Measurements from ENCODE around the gene ABHD4. TPM values are rescaled to one million over a fixed set of nuclear protein-coding genes. Genes with fewer than 3 reads are reported as not detected.
"Not testable (repeated sequence)": the region's sequence is repeated elsewhere in the genome, so short reads cannot be mapped to it uniquely, and the experiment has no call there.

Gene ABHD4, protein sequence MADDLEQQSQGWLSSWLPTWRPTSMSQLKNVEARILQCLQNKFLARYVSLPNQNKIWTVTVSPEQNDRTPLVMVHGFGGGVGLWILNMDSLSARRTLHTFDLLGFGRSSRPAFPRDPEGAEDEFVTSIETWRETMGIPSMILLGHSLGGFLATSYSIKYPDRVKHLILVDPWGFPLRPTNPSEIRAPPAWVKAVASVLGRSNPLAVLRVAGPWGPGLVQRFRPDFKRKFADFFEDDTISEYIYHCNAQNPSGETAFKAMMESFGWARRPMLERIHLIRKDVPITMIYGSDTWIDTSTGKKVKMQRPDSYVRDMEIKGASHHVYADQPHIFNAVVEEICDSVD
- 5.4 and 9.6 TPM in 2 replicates for total RNA-seq

GRCh38 chr14:22598099-22598895 is at the start of gene ABHD4:
ABHD4 (plus strand) TSS chr14:22598300; CDS start chr14:22598307, 7 bp downstream.
- peak; percentile 26 to 73 for DNase-seq (ENCODE audit: low read depth in 2 of 2)

GRCh38 chr14:22549324-22549962 is 48.7 kb upstream of the ABHD4 start:
- no peak for DNase-seq (ENCODE audit: low read depth in 2 of 2)

DNA sequence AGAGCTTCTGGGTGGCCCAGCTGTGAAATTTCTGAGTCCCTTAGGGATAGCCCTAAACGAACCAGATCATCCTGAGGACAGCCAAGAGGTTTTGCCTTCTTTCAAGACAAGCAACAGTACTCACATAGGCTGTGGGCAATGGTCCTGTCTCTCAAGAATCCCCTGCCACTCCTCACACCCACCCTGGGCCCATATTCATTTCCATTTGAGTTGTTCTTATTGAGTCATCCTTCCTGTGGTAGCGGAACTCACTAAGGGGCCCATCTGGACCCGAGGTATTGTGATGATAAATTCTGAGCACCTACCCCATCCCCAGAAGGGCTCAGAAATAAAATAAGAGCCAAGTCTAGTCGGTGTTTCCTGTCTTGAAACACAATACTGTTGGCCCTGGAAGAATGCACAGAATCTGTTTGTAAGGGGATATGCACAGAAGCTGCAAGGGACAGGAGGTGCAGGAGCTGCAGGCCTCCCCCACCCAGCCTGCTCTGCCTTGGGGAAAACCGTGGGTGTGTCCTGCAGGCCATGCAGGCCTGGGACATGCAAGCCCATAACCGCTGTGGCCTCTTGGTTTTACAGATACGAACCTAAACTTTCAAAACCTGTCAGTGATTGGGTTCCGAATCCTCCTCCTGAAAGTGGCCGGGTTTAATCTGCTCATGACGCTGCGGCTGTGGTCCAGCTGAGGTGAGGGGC is 48.0 kb upstream of the ABHD4 start:
- DNase-seq (ENCODE audit: low read depth in 2 of 2), result peak in 1 of 2 donors; percentile 58

GRCh38 chr14:22551605-22551997 is 46.5 kb upstream of the ABHD4 start:
- no peak for DNase-seq (ENCODE audit: low read depth in 2 of 2)

DNA sequence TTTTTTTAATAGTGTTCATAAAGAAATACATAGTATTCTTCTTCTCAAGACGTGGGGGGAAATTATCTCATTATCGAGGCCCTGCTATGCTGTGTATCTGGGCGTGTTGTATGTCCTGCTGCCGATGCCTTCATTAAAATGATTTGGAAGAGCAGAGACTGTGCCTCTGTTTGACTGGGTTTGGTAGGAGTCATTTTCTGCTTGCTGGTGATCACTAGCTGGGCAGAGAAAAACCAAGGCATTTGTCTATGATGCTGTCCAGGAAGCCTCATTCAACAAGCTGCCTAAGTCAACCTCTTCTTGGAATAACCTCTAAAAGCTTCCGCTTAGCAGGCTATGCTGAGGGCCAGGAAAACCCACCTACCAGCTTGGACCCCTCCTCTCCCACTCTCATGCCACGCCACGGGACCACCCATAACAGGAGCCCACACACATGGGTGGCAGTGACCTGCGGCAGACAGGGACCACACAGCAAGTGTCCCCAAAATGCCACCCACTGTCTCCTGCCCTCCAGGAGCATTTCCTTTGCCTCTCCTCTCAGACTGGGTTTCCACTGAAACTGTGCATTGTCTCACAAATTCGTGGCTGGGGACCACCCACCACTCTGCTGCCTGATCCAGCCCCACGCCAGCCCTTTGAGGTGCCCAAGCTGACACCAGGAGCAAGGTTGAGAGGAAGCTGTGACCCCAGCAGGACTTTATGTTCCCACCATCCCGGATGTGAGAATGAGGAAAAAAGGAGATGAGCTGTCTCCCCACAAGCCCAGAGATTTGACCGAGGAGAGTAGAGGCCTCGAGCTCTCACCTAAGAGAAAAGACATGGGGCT is 45.9 kb upstream of the ABHD4 start:
- DNase-seq (ENCODE audit: low read depth in 2 of 2), result no peak

GRCh38 chr14:22552827-22553076 is 45.3 kb upstream of the ABHD4 start:
- DNase-seq (ENCODE audit: low read depth in 2 of 2), result no peak

- no peak for DNase-seq (ENCODE audit: low read depth in 2 of 2)
These were observed 44.7 kb upstream of the ABHD4 start for GRCh38 chr14:22553445-22553844.

- DNase-seq (ENCODE audit: low read depth in 2 of 2), result not testable (repeated sequence)
These were observed 44.1 kb upstream of the ABHD4 start for GRCh38 chr14:22553861-22554497.

GRCh38 chr14:22554498-22555383 is 43.4 kb upstream of the ABHD4 start:
- no peak for DNase-seq (ENCODE audit: low read depth in 2 of 2)

DNA sequence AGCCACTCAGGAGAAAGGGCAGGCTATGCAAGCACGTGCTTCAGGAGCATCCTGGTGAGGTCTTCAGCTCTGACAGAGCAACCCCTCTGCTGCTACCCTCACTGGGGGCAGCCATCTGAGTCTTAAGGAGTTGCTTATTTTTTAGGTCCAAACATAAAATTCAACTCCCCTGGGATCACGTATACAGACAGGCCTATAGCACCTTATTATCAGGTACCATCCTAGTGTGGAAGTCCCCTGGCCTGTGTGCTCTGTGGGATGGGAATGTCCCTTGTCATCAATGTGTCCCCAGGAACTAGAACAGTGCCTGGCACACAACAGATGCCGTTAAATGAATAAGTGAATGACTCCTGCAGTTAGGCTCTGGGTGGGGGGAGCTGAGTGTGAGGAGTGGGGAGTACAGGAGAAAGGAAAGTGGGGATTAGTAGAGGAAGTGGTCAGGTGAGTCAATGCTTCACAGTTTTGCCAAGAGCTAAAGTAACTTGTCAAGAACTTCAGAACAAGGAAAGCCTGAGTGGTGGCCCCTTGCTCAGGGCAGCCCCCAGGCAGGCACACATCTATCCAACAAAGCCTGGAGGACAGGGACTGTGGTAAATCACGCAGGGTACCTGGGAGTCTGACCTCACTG is 42.6 kb upstream of the ABHD4 start:
- no peak for DNase-seq (ENCODE audit: low read depth in 2 of 2)

DNA sequence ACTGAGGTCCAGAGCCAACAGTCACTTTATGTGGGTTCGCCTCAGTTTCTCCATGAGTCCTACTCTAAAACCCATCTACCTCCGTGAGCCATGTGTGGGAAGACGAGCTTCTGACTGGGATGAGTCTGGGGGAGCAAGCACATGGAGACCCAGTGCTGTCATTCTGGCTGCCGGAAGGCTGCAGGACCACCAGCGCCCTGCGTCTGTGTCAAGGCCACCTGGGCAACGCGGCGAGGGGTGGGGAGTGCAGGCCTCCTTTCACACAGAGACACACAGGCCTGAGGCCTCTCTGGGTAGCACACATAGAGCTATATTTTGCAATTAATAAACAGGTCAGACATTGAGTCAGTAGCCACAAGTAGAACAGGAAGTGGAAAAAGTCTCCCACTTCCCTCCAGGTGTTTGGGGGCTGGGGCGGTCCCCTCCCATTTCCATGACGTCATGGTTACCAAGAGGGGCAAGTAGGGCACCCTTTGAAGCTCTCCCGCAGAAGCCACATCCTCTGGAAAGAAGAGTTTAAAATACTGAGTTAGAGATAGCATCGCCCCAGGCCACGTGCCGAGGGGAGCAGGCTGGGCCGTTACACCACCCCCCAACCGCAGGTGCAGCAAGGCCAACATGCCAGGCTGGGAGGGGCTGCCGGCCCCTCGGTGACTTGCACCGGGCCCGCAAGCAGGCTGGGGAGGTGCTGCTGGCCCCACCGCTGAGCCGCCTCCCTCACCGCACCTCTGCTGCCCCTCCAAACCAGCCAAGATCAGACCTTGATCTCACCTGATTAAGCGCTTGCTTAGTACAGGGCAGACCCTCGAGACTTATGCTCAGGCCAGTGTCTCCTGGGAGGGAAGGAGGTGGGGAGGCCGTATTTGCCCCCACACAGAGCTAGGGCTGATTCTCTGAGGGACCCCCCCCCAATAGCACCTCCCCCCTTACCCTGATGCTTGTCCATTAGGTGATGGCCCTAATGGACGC is 41.8 kb upstream of the ABHD4 start:
- DNase-seq (ENCODE audit: low read depth in 2 of 2), result peak; percentile 69

GRCh38 chr14:22556990-22557623 is 41.0 kb upstream of the ABHD4 start:
- peak; percentile 57 to 79 for DNase-seq (ENCODE audit: low read depth in 2 of 2)

- no peak for DNase-seq (ENCODE audit: low read depth in 2 of 2)
These were observed 40.3 kb upstream of the ABHD4 start for GRCh38 chr14:22557846-22558220.

GRCh38 chr14:22558221-22558913 is 39.7 kb upstream of the ABHD4 start:
- peak; percentile 56 to 58 for DNase-seq (ENCODE audit: low read depth in 2 of 2)

DNA sequence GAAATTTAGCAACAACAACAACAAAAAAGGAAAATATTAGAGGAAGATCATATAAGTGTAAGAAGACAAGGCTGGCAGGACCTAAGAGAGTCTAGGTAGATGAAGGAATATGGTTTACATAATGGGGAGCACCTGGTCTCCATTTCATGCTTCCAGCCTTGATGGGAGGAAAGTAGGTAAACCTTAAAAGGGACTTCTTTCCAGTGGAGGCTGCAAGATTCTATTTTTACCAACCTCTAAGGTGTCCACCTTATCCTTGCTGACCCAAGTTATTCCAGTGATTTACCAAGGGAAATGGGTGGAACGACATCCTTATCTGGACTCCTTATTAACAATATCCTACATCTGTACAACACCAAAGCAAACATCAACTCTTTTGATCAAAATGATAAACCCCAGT is 39.1 kb upstream of the ABHD4 start:
- no peak for DNase-seq (ENCODE audit: low read depth in 2 of 2)

- DNase-seq (ENCODE audit: low read depth in 2 of 2), result no peak
These were observed 37.3 kb upstream of the ABHD4 start for GRCh38 chr14:22560662-22561365.
